ENCODE results near the gene SAE1. TPM values are rescaled to one million over a fixed set of nuclear protein-coding genes. Genes with fewer than 3 reads are reported as not detected.
"Not testable (repeated sequence)": the region's sequence is repeated elsewhere in the genome, so short reads cannot be mapped to it uniquely, and the experiment has no call there.

The SAE1 gene
- total RNA-seq, 1 experiment from 2014 or later, result 140 TPM

DNA sequence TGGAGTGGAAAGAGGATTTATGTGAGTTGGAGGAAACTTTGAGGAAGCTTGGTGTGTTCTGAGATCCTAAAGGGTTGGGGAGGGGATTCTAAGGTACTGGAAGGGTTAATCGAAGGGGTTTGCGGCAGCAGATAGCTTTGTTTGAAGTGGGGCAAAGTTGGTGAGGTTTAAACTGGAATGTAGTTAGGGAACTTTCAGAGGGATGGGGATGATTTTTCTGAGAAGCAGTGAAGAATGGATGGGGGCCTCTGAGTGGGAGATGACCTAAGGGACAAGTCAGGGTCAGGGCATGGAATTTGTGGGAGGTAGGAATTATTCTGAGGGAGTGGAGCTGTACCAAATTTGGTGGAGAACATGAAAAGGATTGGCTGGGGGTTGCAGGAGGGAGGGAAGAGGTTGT is 3.9 kb downstream of the SAE1 start:
- TF ChIP-seq POLR2AphosphoS5 (IDR thresholded peaks at IDR 0.05; ENCODE audit: low read depth, low read length) (no peak), CTCF (IDR thresholded peaks at IDR 0.05) (no peak), SIN3A (IDR thresholded peaks at IDR 0.05; ENCODE audit: borderline replicate concordance, insufficient read depth, low read depth, low read length) (no peak), REST (IDR thresholded peaks at IDR 0.05; ENCODE audit: insufficient read depth in 1 of 2, low read depth in 2 of 2, low read length in 1 of 2) (no peak), TCF7L2 (IDR thresholded peaks at IDR 0.05; ENCODE audit: low read depth, low read length) (no peak)
- intact Hi-C loops (cut with micrococcal nuclease; ENCODE audit: unreplicated experiment) (no loop called here), in situ Hi-C loops (cut with HindIII; ENCODE audit: low pct_unique_long_range_greater_than_20kb, low sequenced_read_pairs) (no loop called here)
- DNase-seq (ENCODE audit: low read depth, low spot score), result no peak
- POLR2A ChIA-PET, result no interaction called here
- H3K9me3 ChIP-seq (ENCODE audit: control insufficient read depth, insufficient read depth, low read depth, low read length), result no peaks in the 10 kb centered on the region
- no peak overlapping the region for H3K27ac ChIP-seq (ENCODE audit: low read length)
- peak overlapping the region in 1 of 2 experiments; percentile 11; a peak in 1 of 4 replicates for H3K4me3 ChIP-seq (ENCODE audit: low read depth in 2 of 2, low read length in 2 of 2)
- no peak for ATAC-seq
- CTCF ChIA-PET, result no interaction called here
- no TSS peak for BruUV-seq (replicated peaks)
- peaks cover 25% of the 10 kb centered on the region for H3K4me1 ChIP-seq (ENCODE audit: control insufficient read depth, insufficient read depth, low read length)
- no peaks in the 10 kb centered on the region for H3K27me3 ChIP-seq (ENCODE audit: control insufficient read depth, insufficient read depth, low read length)
- H3K36me3 ChIP-seq (ENCODE audit: control insufficient read depth, insufficient read depth, low read length), result peaks cover 2% of the 10 kb centered on the region

DNA sequence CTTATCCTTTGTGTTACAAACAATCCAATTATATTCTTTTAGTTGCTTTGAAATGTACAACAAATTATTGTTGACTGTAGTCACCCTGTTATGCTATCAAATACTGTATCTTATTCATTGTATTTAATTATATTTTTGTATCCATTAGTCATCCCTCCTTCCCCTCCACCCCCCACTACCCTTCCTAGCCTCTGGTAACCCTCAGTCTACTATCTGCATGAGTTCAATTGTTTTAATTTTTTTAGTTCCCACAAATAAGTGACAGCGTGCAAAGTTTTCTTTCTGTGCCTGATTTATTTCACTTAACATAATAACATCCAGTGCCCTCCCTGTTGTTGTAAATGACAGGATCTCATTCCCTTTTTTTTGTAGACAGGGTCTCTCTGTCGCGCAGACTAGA is 4.5 kb downstream of the SAE1 start:
- Histone ChIP-seq H3K36me3 (ENCODE audit: control insufficient read depth, insufficient read depth, low read length) (peaks cover 2% of the 10 kb centered on the region), H3K4me1 (ENCODE audit: control insufficient read depth, insufficient read depth, low read length) (peaks cover 25% of the 10 kb centered on the region), H3K9me3 (ENCODE audit: control insufficient read depth, insufficient read depth, low read depth, low read length) (no peaks in the 10 kb centered on the region), H3K4me3 (ENCODE audit: low read depth in 2 of 2, low read length in 2 of 2) (no peak overlapping the region), H3K27ac (ENCODE audit: low read length) (no peak overlapping the region), H3K27me3 (ENCODE audit: control insufficient read depth, insufficient read depth, low read length) (no peaks in the 10 kb centered on the region)
- ChIA-PET POLR2A (no interaction called here), CTCF (no interaction called here)
- intact Hi-C loops (cut with micrococcal nuclease; ENCODE audit: unreplicated experiment) (no loop called here), in situ Hi-C loops (cut with HindIII; ENCODE audit: low pct_unique_long_range_greater_than_20kb, low sequenced_read_pairs) (no loop called here)
- TF ChIP-seq POLR2AphosphoS5 (IDR thresholded peaks at IDR 0.05; ENCODE audit: low read depth, low read length) (no peak), SIN3A (IDR thresholded peaks at IDR 0.05; ENCODE audit: borderline replicate concordance, insufficient read depth, low read depth, low read length) (no peak), TCF7L2 (IDR thresholded peaks at IDR 0.05; ENCODE audit: low read depth, low read length) (no peak), CTCF (IDR thresholded peaks at IDR 0.05) (no peak), REST (IDR thresholded peaks at IDR 0.05; ENCODE audit: insufficient read depth in 1 of 2, low read depth in 2 of 2, low read length in 1 of 2) (no peak)
- ATAC-seq (no peak), DNase-seq (ENCODE audit: low read depth, low spot score) (no peak)
- no TSS peak for BruUV-seq (replicated peaks)

DNA sequence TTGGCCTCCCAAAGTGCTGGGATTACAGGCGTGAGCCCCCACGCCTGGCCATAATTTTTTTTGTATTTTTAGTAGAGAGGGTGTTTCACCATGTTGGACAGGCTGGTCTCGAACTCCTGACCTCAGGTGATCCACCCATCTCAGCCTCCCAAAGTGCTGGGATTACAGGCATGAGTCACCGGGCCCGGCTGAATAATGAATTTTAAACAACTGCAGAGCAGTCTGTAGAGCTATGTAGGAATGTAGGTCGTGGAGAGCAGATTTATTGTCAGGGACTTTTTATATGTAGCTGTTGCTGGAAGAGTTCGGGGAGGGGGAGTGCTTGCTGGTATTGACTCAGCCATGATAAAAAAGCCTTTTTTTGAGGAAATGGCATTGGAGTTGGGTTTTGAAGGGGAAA is 10.6 kb downstream of the SAE1 start:
- POLR2A ChIA-PET; BruUV-seq (replicated peaks); ATAC-seq; H3K4me3 ChIP-seq (ENCODE audit: low read depth in 2 of 2, low read length in 2 of 2); H3K27me3 ChIP-seq (ENCODE audit: control insufficient read depth, insufficient read depth, low read length); H3K9me3 ChIP-seq (ENCODE audit: control insufficient read depth, insufficient read depth, low read depth, low read length); H3K4me1 ChIP-seq (ENCODE audit: control insufficient read depth, insufficient read depth, low read length); H3K27ac ChIP-seq (ENCODE audit: low read length); in situ Hi-C loops (cut with HindIII; ENCODE audit: low pct_unique_long_range_greater_than_20kb, low sequenced_read_pairs); H3K36me3 ChIP-seq (ENCODE audit: control insufficient read depth, insufficient read depth, low read length); intact Hi-C loops (cut with micrococcal nuclease; ENCODE audit: unreplicated experiment); DNase-seq (ENCODE audit: low read depth, low spot score); CTCF ChIA-PET: not testable (repeated sequence)

Measured in Panc1 (cell line).